ENCODE data around the gene CCDC38.

DNA sequence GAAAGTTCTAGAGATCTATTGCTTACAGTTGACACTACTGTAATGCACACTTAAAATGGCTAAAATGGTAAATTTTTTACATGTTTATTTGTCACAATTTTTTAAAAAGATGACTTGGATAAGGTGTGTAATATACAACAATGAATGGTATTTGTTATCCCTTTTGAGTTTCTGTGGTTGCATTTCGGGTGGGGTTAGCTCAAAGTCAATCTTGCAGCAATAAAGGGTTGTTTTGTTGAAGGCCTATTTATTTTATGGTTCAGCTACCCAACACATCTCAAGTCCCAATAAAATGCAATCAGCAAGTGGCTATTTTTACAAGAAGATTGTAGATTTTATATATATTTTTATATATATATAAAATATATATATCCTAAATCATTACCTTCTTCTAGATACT is 61.5 kb downstream of the CCDC38 start:
- TF ChIP-seq, protein P1, sequence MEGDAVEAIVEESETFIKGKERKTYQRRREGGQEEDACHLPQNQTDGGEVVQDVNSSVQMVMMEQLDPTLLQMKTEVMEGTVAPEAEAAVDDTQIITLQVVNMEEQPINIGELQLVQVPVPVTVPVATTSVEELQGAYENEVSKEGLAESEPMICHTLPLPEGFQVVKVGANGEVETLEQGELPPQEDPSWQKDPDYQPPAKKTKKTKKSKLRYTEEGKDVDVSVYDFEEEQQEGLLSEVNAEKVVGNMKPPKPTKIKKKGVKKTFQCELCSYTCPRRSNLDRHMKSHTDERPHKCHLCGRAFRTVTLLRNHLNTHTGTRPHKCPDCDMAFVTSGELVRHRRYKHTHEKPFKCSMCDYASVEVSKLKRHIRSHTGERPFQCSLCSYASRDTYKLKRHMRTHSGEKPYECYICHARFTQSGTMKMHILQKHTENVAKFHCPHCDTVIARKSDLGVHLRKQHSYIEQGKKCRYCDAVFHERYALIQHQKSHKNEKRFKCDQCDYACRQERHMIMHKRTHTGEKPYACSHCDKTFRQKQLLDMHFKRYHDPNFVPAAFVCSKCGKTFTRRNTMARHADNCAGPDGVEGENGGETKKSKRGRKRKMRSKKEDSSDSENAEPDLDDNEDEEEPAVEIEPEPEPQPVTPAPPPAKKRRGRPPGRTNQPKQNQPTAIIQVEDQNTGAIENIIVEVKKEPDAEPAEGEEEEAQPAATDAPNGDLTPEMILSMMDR (IDR thresholded peaks at IDR 0.05): no peak
- no peak for TF ChIP-seq POLR2AphosphoS5 (IDR thresholded peaks at IDR 0.05)
- TF ChIP-seq POLR2A (IDR thresholded peaks at IDR 0.05; ENCODE audit: low read depth): no peak
